Omental fat pad (tissue), 4 donors: ENCODE measurements around the gene FBXO24. TPM values are rescaled to one million over a fixed set of nuclear protein-coding genes. Genes with fewer than 3 reads are reported as not detected.
"Not testable (repeated sequence)": the region's sequence is repeated elsewhere in the genome, so short reads cannot be mapped to it uniquely, and the experiment has no call there.

Source experiments
- ATAC-seq: fragments of 150-250 bp; one replicate; pipeline ENCODE4 v1.9.1; 2016; ENCODE audit warnings: mild to moderate bottlenecking, moderate library complexity; ENCODE audit not compliant: low FRiP score
- DNase-seq: peaks from one replicate; pipeline ENCODE4 v3.0.0-alpha.2; 2019; ENCODE audit warnings: low spot score
- total RNA-seq, 4 donors: library from RNA; depleted of rRNA; stranded (reverse); fragments of >200 nt; gene quantifications; one replicate each; pipeline ENCODE4 v1.1.0, GENCODE V29; 2016
- TF ChIP-seq, protein P1 (sequence below), 3 donors: fragments of 450-650 bp; IDR thresholded peaks; one replicate each; pipeline ENCODE4 v1.5.1; 2016 to 2017; ENCODE audit warnings: antibody characterized with exemption in 3 of 3, mild to moderate bottlenecking in 3 of 3, moderate library complexity in 2 of 3

FBXO24 gene
- total RNA-seq, 4 donors from 2014 or later = 0.36 TPM; not detected in 3

DNA sequence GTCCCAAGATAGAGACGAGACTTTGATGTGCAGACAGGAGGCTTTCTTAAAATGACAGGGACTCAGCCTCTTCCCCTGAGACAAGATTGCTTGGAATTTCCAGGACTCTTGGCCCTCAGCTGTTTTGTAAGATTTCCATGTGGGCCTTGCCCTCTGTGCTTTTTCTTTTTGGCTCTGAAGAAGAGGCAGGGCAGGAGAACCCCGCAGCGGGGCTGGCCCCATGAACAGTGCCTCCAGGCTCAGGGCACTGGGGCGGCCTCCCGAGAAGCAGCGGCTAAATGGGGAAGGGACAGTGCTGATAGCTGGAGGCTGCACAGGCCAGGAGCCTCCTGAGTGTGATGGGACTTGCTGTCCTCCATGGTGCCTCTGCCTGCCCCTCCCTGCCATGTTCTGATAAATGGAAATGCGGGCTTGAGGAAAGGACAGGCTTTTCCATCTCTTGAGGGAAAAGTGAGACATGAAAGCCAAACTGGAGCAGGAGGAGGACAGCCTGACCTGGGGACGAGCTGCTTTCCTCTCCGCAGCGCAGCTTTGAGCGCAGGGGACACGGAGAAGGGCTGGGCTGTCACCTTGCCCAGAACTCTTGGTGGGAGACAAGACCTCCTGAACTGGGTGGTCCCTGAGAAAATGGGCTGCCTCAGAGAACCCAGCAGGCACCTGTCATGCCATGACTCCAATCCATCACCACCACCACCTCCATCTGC lies 24.5 kb upstream of the FBXO24 start:
- ATAC-seq (no peak), DNase-seq (no peak)
- TF ChIP-seq, protein P1, sequence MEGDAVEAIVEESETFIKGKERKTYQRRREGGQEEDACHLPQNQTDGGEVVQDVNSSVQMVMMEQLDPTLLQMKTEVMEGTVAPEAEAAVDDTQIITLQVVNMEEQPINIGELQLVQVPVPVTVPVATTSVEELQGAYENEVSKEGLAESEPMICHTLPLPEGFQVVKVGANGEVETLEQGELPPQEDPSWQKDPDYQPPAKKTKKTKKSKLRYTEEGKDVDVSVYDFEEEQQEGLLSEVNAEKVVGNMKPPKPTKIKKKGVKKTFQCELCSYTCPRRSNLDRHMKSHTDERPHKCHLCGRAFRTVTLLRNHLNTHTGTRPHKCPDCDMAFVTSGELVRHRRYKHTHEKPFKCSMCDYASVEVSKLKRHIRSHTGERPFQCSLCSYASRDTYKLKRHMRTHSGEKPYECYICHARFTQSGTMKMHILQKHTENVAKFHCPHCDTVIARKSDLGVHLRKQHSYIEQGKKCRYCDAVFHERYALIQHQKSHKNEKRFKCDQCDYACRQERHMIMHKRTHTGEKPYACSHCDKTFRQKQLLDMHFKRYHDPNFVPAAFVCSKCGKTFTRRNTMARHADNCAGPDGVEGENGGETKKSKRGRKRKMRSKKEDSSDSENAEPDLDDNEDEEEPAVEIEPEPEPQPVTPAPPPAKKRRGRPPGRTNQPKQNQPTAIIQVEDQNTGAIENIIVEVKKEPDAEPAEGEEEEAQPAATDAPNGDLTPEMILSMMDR (IDR thresholded peaks at IDR 0.05) = no peak

GRCh38 chr7:100562195-100563099 lies 23.7 kb upstream of the FBXO24 start:
- no peak for ATAC-seq
- no peak for DNase-seq

DNA sequence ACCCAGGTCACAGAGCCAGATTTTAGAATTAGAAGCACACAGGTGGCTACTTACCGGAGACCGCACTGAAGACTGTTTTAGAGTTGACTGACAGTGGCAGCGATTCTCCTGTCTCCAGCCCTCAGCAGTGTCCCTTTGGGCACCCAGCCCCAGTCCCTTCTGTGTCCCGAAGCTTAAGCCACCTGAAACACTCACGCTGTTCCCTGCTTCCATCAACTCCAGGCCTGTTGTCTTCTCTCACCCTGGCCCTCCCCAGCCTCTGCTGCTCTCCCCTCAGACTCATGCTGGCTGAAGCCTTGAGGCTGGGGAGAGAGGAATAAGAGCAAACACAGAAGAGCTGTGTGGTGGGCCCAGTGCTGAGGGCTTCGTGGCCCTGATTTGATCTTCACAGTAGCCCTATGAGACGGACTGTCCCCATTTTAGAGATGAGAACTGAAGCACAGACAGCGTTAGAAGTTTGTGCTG lies 23.0 kb upstream of the FBXO24 start:
- ATAC-seq = no peak

More at GRCh38 chr7:100562195-100563099, 23.7 kb upstream of the FBXO24 start:
- TF ChIP-seq, protein P1 (IDR thresholded peaks at IDR 0.05) = no peak

GRCh38 chr7:100563809-100564400 lies 22.2 kb upstream of the FBXO24 start:
- DNase-seq (peak; percentile 97), ATAC-seq (peak; percentile 74)

More for the DNA sequence above, 23.0 kb upstream of the FBXO24 start:
- DNase-seq = no peak
- TF ChIP-seq, protein P1 (IDR thresholded peaks at IDR 0.05) = no peak

GRCh38 chr7:100564405-100564804 lies 21.7 kb upstream of the FBXO24 start:
- ATAC-seq, DNase-seq: not testable (repeated sequence)

More at GRCh38 chr7:100563809-100564400, 22.2 kb upstream of the FBXO24 start:
- TF ChIP-seq, protein P1 (IDR thresholded peaks at IDR 0.05) = peak in 2 of 3 donors; percentile 68 to 91

DNA sequence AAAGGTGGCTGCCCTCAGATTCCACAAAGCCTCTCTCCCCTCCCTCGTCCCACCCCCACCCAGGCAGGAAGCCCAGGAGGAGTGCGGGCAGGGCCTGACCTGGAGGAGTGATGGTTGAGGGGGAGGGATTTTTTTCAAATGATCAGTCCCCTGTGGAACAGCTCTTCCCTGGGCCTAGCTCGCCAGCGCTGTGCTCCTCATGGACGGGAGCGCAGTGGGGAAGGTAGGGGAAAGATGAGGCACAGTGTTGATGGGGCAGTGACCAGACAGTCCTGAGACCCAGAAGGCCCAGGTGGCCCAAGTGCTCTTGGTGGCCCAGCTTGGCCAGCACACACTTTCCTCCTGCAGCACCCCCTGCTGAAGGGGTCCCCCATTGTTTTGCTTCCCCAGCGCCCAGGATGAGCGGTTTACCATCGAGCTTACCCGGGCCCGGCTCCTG lies 21.0 kb upstream of the FBXO24 start:
- TF ChIP-seq, protein P1 (IDR thresholded peaks at IDR 0.05) = no peak
- no peak for DNase-seq
- no peak for ATAC-seq

- TF ChIP-seq, protein P1 (IDR thresholded peaks at IDR 0.05) = no peak
- ATAC-seq (no peak), DNase-seq (no peak)
Observed at GRCh38 chr7:100566018-100566531, 20.1 kb upstream of the FBXO24 start.
